ENCODE measurements around the gene SLC9A9.

The SLC9A9 gene

GRCh38 chr3:143484846-143485512 is 363.3 kb downstream of the SLC9A9 start:
- DNase-seq: no peak

- no peak for DNase-seq
Observed at GRCh38 chr3:143483214-143483613, 365.1 kb downstream of the SLC9A9 start.

GRCh38 chr3:143482106-143483088 is 365.9 kb downstream of the SLC9A9 start:
- DNase-seq: no peak

DNA sequence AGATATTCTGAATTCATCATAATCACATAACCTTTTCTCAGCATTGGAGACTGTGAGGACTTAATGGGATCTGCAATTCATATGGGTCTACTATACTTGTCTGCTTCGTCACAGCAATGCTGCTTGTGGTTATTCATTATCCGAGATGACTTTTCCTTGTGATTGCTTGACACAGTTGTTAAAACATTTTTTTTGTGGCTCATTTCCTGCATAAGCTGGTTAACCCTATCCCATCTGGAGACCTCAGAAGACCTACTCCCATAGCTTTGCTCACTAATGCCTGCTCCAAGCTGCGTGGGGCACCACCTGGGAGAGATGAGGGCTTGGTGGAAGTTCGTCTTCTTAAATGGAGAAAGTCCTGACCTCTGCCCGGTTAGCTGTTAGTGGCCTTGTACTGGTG is 367.9 kb downstream of the SLC9A9 start:
- DNase-seq: no peak

GRCh38 chr3:143479727-143480126 is 368.5 kb downstream of the SLC9A9 start:
- DNase-seq: no peak

DNA sequence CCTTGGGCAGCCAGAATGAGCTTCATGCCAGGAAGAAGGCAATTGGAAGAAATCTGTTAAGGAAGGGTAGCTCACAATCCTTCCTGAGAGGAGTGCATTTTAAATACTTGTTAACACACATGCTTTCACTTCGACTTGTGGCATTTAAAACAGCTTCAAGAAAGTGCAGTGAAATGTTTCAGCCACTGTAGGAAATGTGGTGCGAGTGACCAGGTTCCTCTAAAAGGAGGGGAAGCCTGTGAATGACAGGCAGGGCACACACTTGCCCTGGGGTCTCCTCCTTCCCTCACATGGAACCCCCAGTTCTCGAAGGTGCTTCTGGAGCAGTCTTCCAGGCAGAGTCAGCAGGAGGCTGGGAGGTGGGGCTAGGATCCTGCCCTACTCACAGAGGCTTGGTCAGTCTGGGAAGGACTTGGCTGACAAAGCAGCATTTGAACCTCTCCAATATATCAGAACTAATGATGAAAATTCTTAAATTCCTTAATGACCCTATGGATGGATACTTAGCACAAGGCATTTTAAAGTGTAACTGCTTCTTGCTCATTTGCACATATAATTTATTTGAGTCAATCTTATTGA is 370.1 kb downstream of the SLC9A9 start:
- DNase-seq: no peak

GRCh38 chr3:143476965-143477640 is 371.2 kb downstream of the SLC9A9 start:
- DNase-seq: no peak

- no peak for DNase-seq
Observed at GRCh38 chr3:143475981-143476380, 372.3 kb downstream of the SLC9A9 start.

GRCh38 chr3:143472731-143473523 is 375.3 kb downstream of the SLC9A9 start:
- no peak for DNase-seq

DNA sequence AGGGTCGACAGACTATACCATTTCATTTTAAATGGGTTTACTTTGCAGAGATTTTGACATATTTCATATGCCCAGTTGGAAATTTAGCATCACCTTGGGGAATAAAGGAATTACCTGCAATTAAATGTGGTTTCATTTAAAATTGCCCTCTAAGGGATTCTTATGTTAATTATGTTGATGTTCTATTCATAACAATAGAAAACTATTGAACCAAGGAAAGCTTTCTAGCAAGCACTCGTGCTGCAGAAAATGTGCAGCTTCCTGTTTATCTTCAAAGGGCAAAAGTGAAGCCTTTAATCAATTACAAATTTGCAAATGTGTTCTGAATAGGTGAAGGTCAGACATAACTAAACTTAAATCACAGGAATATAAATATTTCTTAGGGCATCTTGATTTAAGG is 376.6 kb downstream of the SLC9A9 start:
- no peak for DNase-seq

DNA sequence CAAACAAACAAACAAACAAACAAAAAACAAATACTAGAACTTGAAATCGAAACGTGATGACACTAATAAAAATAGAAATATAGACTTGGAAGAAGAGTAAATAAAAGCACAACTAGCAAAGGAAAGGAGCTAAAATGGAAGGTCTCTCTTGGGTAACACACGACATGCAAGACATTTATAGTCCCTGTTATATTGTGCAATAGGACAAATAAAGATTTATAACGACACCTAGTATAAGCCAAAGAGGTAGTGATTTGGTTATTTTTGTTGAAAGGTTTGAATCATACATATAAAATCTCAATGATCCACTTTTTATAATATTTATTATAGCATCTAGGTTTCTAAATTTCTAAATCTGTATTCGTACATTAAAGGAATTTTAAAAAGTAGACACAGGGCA is 379.1 kb downstream of the SLC9A9 start:
- no peak for DNase-seq

DNA sequence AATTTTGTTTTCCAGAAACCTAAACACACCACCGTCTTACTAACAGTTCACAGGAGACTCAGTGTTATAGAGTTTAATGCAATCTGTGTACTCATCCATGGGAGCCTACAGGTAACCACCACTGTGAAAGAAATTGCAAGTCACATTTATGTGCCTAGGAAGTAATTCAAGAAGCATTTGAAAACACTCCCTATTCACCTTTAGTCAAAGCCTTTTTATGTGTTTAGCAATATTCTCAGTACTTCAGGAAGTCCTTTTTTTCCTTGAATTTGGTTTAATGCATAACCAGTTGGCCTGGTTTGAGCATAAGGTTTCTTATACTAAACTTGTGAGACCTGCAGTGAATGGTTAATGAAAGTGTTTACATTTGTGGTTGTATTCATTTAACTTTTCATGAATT is 382.6 kb downstream of the SLC9A9 start:
- no peak for DNase-seq

- no peak for DNase-seq
Observed at GRCh38 chr3:143464850-143465249, 383.4 kb downstream of the SLC9A9 start.

- no peak for DNase-seq
Observed at GRCh38 chr3:143455480-143455879, 392.8 kb downstream of the SLC9A9 start.

- no peak for DNase-seq
Observed at GRCh38 chr3:143450632-143451031, 397.6 kb downstream of the SLC9A9 start.

GRCh38 chr3:143447491-143447890 is 400.8 kb downstream of the SLC9A9 start:
- DNase-seq: no peak

GRCh38 chr3:143445118-143445517 is 403.1 kb downstream of the SLC9A9 start:
- DNase-seq: no peak

- peak; percentile 19 to 24 for DNase-seq
Observed at GRCh38 chr3:143443851-143444331, 404.4 kb downstream of the SLC9A9 start.

GRCh38 chr3:143442814-143443447 is 405.3 kb downstream of the SLC9A9 start:
- DNase-seq: peak in 1 of 2 donors; percentile 14

- no peak for DNase-seq
Observed at GRCh38 chr3:143441516-143442171, 406.6 kb downstream of the SLC9A9 start.

GRCh38 chr3:143439817-143440216 is 408.5 kb downstream of the SLC9A9 start:
- no peak for DNase-seq
